Measurements from ENCODE around the gene ACSL3.
"Not testable (repeated sequence)": the region's sequence is repeated elsewhere in the genome, so short reads cannot be mapped to it uniquely, and the experiment has no call there.

ACSL3 gene

DNA sequence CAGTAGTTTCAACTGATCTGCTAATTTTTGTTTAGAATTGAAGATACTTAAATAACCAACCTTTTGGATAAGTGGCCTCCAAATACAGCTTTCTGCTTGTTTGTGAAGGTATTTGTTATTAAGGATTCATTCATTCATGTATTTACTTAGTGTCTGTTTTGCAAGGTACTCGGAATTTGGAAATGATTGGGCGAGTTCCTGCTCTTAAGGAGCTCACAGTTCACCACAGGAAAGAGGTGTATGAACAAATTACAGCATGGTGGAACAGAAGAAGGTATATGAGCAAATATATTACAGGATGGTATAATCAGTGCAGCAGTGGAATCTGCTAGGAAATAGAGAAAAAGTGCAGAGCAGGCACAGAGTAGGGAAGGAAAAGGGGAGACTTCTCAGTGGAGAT is 4.5 kb downstream of the ACSL3 start:
- Mint-ChIP-seq H3K27me3 (no peaks in the 10 kb centered on the region), H3K36me3 (no peaks in the 10 kb centered on the region), H3K9me3 (no peaks in the 10 kb centered on the region), H3K27ac (no peak overlapping the region), H3K4me1 (peaks cover 17% of the 10 kb centered on the region), H3K4me3 (no peak overlapping the region)
- no peak for ATAC-seq

DNA sequence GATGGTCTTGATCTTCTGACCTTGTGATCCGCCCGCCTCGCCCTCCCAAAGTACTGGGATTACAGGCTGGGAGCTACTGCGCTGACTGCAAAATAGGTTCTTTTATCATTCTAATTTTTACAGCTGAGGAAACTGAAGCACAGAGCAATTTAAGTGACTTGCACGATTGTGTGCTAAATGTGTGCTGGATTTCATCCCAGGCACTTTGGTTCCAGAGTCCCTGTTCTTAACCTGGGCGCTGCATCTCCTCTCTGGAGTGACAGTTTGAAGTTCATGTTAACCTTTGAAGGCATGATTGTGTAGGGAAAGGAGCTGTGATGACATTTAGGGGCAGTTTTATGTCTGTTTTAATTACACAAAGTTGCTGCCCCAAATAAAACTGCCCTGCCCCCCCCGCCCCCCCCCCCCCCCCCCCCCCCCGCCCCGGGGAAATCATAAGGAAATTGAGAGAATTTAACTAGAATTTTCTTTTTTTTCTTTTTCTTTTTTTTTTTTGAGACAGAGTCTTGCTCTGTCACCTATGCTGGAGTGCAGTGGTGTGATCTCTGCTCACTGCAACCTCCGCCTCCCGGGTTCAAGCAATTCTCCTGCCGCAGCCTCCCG is 5.6 kb downstream of the ACSL3 start:
- Mint-ChIP-seq H3K36me3 (no peaks in the 10 kb centered on the region), H3K27me3 (no peaks in the 10 kb centered on the region), H3K4me3 (no peak overlapping the region), H3K27ac (no peak overlapping the region), H3K9me3 (no peaks in the 10 kb centered on the region), H3K4me1 (peaks cover 15% of the 10 kb centered on the region)
- ATAC-seq: no peak

DNA sequence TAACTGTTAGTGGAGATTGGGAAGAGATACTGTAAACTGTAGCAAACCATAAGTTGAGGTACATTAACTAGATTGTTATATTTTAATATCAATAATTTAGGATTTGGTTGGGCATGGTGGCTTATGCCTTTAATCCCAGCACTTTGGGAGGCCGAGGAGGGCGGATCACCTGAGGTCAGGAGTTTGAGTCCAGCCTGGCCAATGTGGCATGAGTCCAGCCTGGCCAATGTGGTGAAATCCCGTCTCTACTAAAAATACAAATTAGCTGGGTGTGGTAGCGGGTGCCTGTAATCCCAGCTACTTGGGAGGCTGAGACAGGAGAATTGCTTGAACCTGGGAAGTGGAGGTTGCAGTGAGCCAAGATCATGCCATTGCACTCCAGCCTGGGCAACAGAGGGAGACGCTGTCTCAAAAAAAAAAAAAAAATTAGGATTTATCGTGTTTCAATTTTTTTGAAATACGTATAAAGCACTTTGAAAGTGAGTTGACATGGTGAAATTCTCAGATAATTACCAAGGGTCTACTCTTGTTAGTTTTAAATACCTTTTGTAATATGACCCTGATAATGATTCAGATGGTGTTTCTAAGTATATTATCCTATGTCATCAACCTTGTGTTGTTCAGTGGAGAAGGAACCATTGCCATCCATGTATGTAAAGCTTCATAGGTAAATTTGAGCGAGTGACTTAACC is 7.9 kb downstream of the ACSL3 start:
- not testable (repeated sequence) for H3K27me3 Mint-ChIP-seq, H3K36me3 Mint-ChIP-seq, H3K27ac Mint-ChIP-seq, ATAC-seq, H3K9me3 Mint-ChIP-seq, H3K4me3 Mint-ChIP-seq
- H3K4me1 Mint-ChIP-seq: peaks cover 15% of the 10 kb centered on the region

DNA sequence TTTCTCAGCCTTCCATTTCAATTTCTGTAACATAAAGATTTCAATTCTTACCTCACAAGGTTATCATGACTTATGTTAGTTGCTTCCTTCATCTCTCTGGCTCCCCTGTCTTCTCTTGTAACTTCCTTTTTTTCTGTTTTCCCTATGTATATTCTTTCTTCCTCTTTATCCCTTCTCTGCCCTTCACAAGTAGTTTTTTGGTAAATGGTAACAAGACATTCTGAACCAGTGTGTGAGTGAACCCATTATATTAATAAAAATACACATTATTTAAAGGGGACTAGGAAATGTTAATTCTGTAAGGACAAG is 8.4 kb downstream of the ACSL3 start:
- H3K27ac Mint-ChIP-seq: no peak overlapping the region
- H3K36me3 Mint-ChIP-seq: no peaks in the 10 kb centered on the region
- H3K9me3 Mint-ChIP-seq: no peaks in the 10 kb centered on the region
- H3K4me3 Mint-ChIP-seq: no peak overlapping the region
- H3K27me3 Mint-ChIP-seq: no peaks in the 10 kb centered on the region
- peaks cover 15% of the 10 kb centered on the region for H3K4me1 Mint-ChIP-seq
- ATAC-seq: no peak

DNA sequence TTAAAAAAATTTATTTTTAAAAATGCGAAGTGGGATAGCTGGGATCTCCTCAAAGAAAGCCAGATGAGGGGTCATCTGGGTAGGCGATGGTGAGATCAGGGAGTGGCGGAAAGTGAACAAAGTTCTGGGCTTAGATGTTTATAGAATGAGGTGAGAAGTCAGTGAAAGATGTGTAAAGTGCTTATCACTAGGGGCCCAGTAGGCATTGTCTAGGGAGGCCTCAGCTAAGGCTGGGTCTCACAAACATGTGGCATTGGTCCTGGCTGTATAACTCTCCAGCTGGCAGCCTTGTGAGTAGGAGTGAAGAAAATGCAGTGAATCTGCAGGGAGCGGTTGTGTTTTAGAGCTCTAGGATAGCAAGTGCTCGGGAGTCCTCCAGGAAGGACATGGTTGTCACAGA is 10.5 kb downstream of the ACSL3 start:
- H3K27me3 Mint-ChIP-seq: no peaks in the 10 kb centered on the region
- no peak overlapping the region for H3K27ac Mint-ChIP-seq
- no peaks in the 10 kb centered on the region for H3K9me3 Mint-ChIP-seq
- no peak for ATAC-seq
- no peak overlapping the region for H3K4me3 Mint-ChIP-seq
- H3K36me3 Mint-ChIP-seq: no peaks in the 10 kb centered on the region
- H3K4me1 Mint-ChIP-seq: peaks cover 7% of the 10 kb centered on the region

DNA sequence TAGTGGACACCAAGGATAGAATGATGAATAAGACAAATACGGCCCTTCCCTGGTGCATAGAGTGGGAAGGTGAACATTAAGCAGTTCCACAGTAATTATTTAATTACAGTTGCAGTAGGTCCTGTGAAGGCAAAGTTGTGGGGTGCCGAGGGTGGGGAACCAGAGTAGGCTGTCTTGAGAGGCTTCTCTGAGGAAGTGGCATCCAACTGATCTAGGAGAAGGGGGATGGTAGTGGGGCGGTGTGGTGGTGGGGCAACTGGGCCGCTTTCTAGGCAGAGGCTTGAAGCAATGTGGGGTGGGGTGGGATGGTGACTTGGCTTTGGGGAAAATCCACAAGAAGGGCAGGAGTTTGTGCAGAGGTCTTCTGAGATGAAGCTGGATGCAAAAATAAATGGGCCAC is 11.7 kb downstream of the ACSL3 start:
- Mint-ChIP-seq H3K27ac (no peak overlapping the region), H3K27me3 (no peaks in the 10 kb centered on the region), H3K4me3 (no peak overlapping the region), H3K4me1 (peaks cover 17% of the 10 kb centered on the region), H3K9me3 (peaks cover 3% of the 10 kb centered on the region), H3K36me3 (no peaks in the 10 kb centered on the region)
- no peak for ATAC-seq

DNA sequence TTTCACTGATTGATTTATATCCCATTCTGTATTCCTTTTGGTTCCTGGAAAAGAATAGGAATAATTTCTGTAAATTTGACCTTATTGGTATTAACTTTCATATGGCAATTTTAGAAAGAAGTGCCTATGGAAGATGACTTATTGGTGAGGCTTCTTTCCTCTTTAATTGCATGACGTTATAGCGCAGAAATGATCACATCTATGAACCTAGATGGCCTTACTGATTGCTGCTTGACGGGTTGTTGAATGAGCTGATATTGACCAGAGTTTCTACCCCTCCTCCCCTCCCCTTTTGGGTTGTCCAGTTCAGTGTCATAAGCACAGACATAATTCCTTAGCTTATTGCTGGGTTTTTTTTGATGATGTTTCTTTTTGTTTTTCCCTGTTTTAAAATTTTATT is 14.6 kb downstream of the ACSL3 start:
- no peak for ATAC-seq

DNA sequence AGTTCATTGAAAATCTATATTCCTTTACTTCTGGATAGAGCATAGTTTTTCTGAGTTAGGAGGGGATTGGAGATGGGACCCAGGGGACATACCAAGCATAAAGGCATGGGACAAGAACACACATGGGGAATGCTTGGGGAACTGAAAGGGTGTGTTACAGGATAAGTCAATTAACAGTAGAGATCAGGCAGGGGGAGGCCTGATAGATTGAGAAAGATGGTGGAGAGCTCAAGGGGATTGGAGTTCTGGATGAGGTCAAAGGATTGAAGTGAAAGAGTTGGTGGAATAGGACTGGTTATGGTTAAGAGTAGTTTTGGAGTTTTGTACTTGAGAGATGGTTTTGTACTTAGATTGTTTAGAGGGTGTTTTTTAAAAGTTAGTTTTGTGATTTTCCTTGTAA is 16.1 kb downstream of the ACSL3 start:
- ATAC-seq: no peak
- H3K27ac Mint-ChIP-seq: no peak overlapping the region
- no peaks in the 10 kb centered on the region for H3K36me3 Mint-ChIP-seq
- no peak overlapping the region for H3K4me3 Mint-ChIP-seq
- peaks cover 3% of the 10 kb centered on the region for H3K9me3 Mint-ChIP-seq
- no peaks in the 10 kb centered on the region for H3K27me3 Mint-ChIP-seq
- H3K4me1 Mint-ChIP-seq: peaks cover 24% of the 10 kb centered on the region

More for the DNA sequence above, 14.6 kb downstream of the ACSL3 start:
- Mint-ChIP-seq H3K9me3 (peaks cover 3% of the 10 kb centered on the region), H3K36me3 (no peaks in the 10 kb centered on the region), H3K27me3 (no peaks in the 10 kb centered on the region), H3K4me3 (no peak overlapping the region), H3K27ac (no peak overlapping the region), H3K4me1 (peaks cover 24% of the 10 kb centered on the region)

DNA sequence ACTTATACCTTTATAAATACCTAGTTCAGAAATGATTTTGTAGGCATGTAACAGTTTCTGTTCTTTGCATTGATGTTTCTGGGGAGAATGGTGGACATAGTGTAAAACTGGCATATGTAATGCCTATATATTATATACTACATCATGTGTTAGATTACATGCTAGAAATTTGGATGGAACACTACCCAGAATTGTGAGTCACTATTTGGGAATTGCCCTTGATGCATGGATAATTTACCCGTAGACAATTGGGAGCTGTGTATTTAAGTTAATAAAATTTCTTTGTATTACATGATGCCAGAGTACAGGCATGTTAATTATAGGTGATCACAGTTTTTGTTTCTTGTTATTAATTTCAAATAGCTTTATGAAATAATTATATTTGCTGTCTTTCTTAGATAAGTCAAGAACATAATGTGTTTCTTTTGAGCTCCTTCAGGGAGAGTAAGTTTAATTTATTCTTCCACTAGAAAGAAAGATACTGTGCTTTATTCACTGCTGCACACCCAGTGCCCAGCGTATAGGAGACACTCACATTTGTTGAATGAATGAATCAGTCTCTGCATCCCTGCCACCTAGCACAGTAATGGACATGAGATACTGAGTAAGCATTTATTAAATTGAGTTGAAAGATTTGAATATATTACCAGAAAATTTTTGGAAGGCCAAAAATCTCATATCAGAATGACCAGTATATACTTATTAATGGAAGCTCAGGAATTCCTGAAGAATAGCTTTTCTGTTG is 16.9 kb downstream of the ACSL3 start:
- Mint-ChIP-seq H3K4me1 (peaks cover 18% of the 10 kb centered on the region), H3K36me3 (no peaks in the 10 kb centered on the region), H3K27ac (no peak overlapping the region), H3K4me3 (no peak overlapping the region), H3K9me3 (peaks cover 3% of the 10 kb centered on the region), H3K27me3 (no peaks in the 10 kb centered on the region)
- ATAC-seq: no peak

DNA sequence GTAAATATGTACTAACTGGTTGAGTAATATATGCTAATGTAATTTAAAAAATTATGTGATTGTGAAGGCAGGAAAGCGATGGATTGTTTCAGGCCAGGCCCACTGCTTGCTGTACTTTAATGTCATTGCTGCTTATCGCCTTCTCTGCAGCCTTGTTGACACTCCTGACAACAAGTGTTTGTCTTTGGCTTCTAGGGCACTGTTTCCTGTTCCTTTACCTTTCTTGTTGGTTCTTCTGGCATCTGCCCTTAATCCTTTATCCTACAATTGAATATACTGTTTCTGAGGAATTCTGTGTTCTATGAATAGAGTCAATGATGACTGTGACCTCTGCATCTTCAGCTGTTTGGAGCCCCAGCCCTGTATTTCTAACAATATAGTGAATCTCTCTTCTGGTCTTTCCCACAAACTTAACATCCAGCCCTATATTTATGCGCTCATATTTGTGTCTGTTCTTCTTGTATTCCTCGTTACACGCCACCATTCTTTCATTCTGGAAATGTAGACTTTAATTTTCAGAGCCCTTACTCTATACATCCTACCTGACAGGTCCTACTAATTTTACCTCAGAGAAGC is 17.6 kb downstream of the ACSL3 start:
- Mint-ChIP-seq H3K4me1 (peaks cover 23% of the 10 kb centered on the region), H3K4me3 (no peak overlapping the region), H3K36me3 (no peaks in the 10 kb centered on the region), H3K9me3 (peaks cover 3% of the 10 kb centered on the region), H3K27me3 (no peaks in the 10 kb centered on the region), H3K27ac (no peak overlapping the region)
- no peak for ATAC-seq

DNA sequence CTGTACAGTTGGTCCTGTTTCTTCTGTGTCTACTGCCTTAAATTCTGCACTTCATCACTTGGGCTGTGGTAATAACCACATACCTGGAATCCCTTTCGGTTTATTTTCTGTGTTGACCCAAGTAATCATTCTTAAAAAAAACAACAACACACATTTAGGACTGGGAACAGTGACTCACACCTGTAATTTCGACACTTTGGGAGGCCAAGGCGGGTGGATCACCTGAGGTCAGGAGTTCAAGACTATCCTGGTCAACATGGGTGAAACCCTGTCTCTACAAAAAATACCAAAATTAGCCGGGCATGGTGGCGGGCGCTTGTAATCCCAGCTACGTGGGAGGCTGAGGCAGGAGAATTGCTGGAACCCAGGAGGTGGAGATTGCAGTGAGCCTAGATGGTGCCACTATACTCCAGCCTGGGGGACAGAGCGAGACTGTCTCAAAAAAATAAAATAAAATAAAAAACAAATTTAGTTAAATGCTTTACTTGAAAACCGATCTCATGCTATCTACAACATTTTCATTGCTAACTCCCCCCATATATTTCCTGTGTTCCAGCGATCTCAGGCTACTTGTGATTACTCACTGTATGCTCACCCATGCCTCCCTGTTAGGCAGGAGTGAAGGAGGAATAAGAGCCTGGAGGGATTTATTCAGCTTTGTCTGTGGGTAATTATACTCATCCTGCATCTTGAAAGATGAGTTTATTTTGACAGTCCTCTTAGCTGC is 18.2 kb downstream of the ACSL3 start:
- Mint-ChIP-seq H3K27ac (no peak overlapping the region), H3K4me3 (no peak overlapping the region), H3K4me1 (peaks cover 29% of the 10 kb centered on the region), H3K27me3 (no peaks in the 10 kb centered on the region), H3K9me3 (peaks cover 3% of the 10 kb centered on the region), H3K36me3 (no peaks in the 10 kb centered on the region)
- ATAC-seq: no peak

DNA sequence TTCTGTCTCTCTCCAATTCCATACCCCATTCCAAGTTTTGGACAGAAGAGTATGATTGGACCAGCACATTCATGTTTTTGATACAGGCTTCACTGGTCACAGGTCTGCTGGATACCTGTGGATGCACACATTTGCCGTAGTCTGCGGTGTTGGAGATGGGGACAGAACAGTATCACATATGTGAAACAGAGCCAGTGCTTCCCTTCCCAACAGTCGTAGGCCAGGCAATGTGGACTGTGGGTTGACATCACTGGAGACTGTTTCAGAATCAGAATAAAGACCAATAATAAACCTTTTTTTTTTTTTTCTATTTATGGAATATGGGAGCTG is 18.7 kb downstream of the ACSL3 start:
- Mint-ChIP-seq H3K27me3 (no peaks in the 10 kb centered on the region), H3K36me3 (no peaks in the 10 kb centered on the region), H3K9me3 (peaks cover 3% of the 10 kb centered on the region), H3K4me1 (peaks cover 35% of the 10 kb centered on the region), H3K27ac (no peak overlapping the region), H3K4me3 (no peak overlapping the region)
- no peak for ATAC-seq

DNA sequence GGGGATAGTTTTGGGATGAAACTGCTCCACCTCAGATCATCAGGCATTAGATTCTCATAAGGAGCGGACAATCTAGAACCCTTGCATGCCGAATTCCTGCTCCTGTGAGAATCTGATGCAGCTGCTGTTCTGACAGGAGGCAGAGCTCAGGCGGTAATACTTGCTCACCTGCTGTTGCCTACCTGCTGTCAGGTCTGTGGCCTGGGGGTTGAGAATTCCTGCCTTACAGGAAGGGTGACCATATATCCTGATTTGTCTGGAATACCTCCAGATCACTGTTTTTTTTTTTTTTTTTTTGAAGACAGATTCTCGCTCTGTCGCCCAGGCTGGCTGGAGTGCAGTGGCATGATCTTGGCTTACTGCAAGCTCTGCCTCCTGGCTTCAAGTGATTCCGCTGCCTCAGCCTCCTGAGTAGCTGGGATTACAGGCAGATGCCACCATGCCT is 21.7 kb downstream of the ACSL3 start:
- Mint-ChIP-seq H3K4me1 (peaks cover 27% of the 10 kb centered on the region), H3K27ac (no peak overlapping the region), H3K27me3 (no peaks in the 10 kb centered on the region), H3K4me3 (no peak overlapping the region), H3K9me3 (no peaks in the 10 kb centered on the region), H3K36me3 (no peaks in the 10 kb centered on the region)
- no peak for ATAC-seq

DNA sequence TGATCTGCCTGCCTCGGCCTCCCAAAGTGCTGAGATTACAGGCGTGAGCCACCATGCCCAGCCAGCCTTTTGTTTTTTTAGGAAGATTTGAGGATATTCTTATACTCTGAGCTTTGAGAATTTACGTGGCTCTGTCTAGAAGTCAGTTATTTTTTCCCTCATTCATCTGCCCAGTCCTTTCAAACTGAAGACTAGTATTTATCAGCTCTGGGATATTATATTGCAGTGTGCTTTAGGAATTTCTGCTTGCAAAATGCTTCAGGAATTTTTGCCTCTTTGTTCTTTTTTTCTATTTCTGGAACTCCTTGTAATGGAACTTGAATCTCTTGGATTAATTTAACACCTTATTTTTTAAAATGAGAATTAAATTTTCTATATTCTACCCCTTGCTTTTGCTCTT is 22.6 kb downstream of the ACSL3 start:
- Mint-ChIP-seq H3K4me1 (peaks cover 25% of the 10 kb centered on the region), H3K27ac (no peak overlapping the region), H3K27me3 (no peaks in the 10 kb centered on the region), H3K4me3 (no peak overlapping the region), H3K9me3 (no peaks in the 10 kb centered on the region), H3K36me3 (no peaks in the 10 kb centered on the region)
- no peak for ATAC-seq

DNA sequence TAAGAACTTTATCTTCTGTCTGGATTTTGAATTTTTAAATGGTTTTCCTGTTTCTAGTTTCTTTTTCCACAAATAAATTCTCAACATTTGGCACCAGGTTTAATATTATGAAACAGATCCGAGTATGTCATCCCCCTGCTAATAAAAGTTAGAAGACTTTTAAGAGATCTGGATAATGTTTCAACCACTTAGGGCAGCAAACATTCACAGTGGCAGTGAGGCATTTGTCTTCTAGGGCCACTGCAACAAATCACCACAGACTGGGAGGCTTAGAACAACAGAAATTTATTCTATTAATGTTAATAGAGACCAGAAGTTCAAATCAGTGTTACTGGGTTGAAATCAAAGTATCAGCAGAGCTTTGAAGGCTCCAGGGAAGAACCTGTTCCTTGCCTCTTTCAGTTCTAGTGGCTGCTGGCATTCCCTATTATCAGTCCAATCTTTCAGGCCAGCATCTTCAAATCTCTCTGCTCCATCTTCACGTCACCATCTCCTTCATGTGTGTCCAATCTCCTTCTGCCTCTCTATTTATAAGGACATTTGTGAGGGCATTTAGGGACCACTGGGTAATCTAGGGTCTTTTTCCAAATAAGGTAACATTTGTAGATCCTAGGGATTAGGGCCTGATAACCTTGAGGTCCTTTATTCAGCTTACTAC is 23.4 kb downstream of the ACSL3 start:
- Mint-ChIP-seq H3K9me3 (no peaks in the 10 kb centered on the region), H3K4me3 (no peak overlapping the region), H3K36me3 (peaks cover 5% of the 10 kb centered on the region), H3K27me3 (no peaks in the 10 kb centered on the region), H3K4me1 (peaks cover 21% of the 10 kb centered on the region), H3K27ac (no peak overlapping the region)
- ATAC-seq: no peak
